ENCODE measurements around the gene SART3.

- TF ChIP-seq POLR2A (IDR thresholded peaks at IDR 0.05; ENCODE audit: low read length) (no peak), GATA1 (IDR thresholded peaks at IDR 0.05; ENCODE audit: low read depth, low read length) (no peak)
These were observed 21.5 kb upstream of the SART3 start for GRCh38 chr12:108582509-108582908.

Data from erythroblast (primary cell).